Endothelial cell of umbilical vein (primary cell): Measurements from ENCODE around the gene IL6R. TPM values are rescaled to one million over a fixed set of nuclear protein-coding genes. Genes with fewer than 3 reads are reported as not detected.

Source experiments
- BruUV-seq: library from RNA; stranded (reverse); fragments of 400-500 nt; replicated peaks from 2 replicates; lab custom pipeline; 2021; lab: Mats Ljungman, UMichigan
- CTCF ChIA-PET: fragments of 300-600, 350-600 bp; sonication (Branson Sonifier 250); formaldehyde crosslinking; loops from one replicate; lab custom pipeline; 2021; ENCODE audit warnings: antibody characterized with exemption, inconsistent platforms; lab: Charles Lee
- POLR2A ChIA-PET: fragments of 300-600, 350-600 bp; sonication (Branson Sonifier 250); formaldehyde crosslinking; loops from one replicate; lab custom pipeline; 2021; ENCODE audit warnings: antibody characterized with exemption, inconsistent platforms; lab: Charles Lee
- DNase-seq: peaks from one replicate; pipeline ENCODE4 v3.0.0-alpha.2; 2011; ENCODE audit warnings: low read depth, low spot score
- FAIRE-seq: peaks from 2 replicates; lab custom pipeline; 2011; peaks lifted over from hg19 to GRCh38; lab: Jason Lieb, UNC
- H2AFZ ChIP-seq: 2 replicates; pipeline ENCODE4 v1.6.0; 2012; ENCODE audit warnings: low read depth, low read length, control low read depth, inconsistent platforms
- H3K27ac ChIP-seq: 2 replicates; pipeline ENCODE4 v1.5.1; 2011; ENCODE audit warnings: low read depth, mild to moderate bottlenecking, control low read depth, low read length, moderate library complexity; ENCODE audit not compliant: insufficient read depth
- H3K27me3 ChIP-seq, 2 experiments: 2 replicates each; pipeline versions ENCODE4 v1.6.0 to v1.6.1; 2011; ENCODE audit warnings: low read length in 2 of 2, mixed read lengths in 1 of 2; ENCODE audit not compliant: control insufficient read depth in 2 of 2, insufficient read depth in 2 of 2
- H3K36me3 ChIP-seq, 2 experiments: 2 replicates in 1 of 2; 3 replicates in 1 of 2; pipeline ENCODE4 v1.5.1; 2011; ENCODE audit warnings: low read length in 2 of 2, mild to moderate bottlenecking in 1 of 2, moderate library complexity in 1 of 2; ENCODE audit not compliant: control insufficient read depth in 2 of 2, insufficient read depth in 2 of 2; ENCODE audit errors: extremely low read depth in 1 of 2
- H3K4me1 ChIP-seq: 3 replicates; pipeline ENCODE4 v1.5.1; 2011; ENCODE audit warnings: mild to moderate bottlenecking, low read length; ENCODE audit not compliant: control insufficient read depth, insufficient read depth; ENCODE audit errors: extremely low read depth
- H3K4me2 ChIP-seq: 2 replicates; pipeline ENCODE4 v1.6.1; 2011; ENCODE audit warnings: low read length, control low read depth, mixed read lengths; ENCODE audit not compliant: insufficient read depth
- H3K4me3 ChIP-seq, 3 experiments: fragments of 200-600 bp in 1 of 3; sonication (generic), shearing (Covaris generic) in 1 of 3; replicated peaks in 1 of 3; 2 replicates each; pipeline ENCODE4 v1.5.1; 2011 to 2016; ENCODE audit warnings: control low read depth in 3 of 3, low read length in 3 of 3, mild to moderate bottlenecking in 2 of 3, inconsistent platforms in 1 of 3, low read depth in 1 of 3, moderate library complexity in 1 of 3; ENCODE audit not compliant: insufficient read depth in 1 of 3
- H3K79me2 ChIP-seq: 2 replicates; pipeline ENCODE4 v1.6.0; 2012; ENCODE audit warnings: low read length, inconsistent platforms; ENCODE audit not compliant: control insufficient read depth, insufficient read depth
- H3K9ac ChIP-seq: replicated peaks from 2 replicates; pipeline ENCODE3; 2011; ENCODE audit warnings: low read length, control low read depth; ENCODE audit not compliant: insufficient read depth; ENCODE audit errors: extremely low read depth
- H3K9me1 ChIP-seq: replicated peaks from 3 replicates; pipeline ENCODE4 v1.6.0; 2011; ENCODE audit warnings: mild to moderate bottlenecking, low read length; ENCODE audit not compliant: control insufficient read depth, insufficient read depth; ENCODE audit errors: extremely low read depth
- H3K9me3 ChIP-seq: replicated peaks from 2 replicates; pipeline ENCODE4 v1.5.1; 2012; ENCODE audit warnings: low read length, inconsistent platforms; ENCODE audit not compliant: control insufficient read depth, insufficient read depth
- H4K20me1 ChIP-seq: replicated peaks from 2 replicates; pipeline ENCODE3; 2011; ENCODE audit warnings: mild to moderate bottlenecking, low read length; ENCODE audit not compliant: control insufficient read depth, insufficient read depth; ENCODE audit errors: extremely low read depth
- EZH2 ChIP-seq: IDR thresholded peaks from 2 replicates; pipeline ENCODE4 v1.6.1; 2012; ENCODE audit warnings: borderline replicate concordance, low read depth, mild to moderate bottlenecking, moderate library complexity, low read length, inconsistent platforms; ENCODE audit not compliant: severe bottlenecking
- FOS ChIP-seq: IDR thresholded peaks from 2 replicates; pipeline ENCODE4 v1.6.1; 2011; ENCODE audit warnings: mild to moderate bottlenecking, low read length, moderate library complexity, borderline replicate concordance; ENCODE audit not compliant: insufficient read depth
- GATA2 ChIP-seq: IDR thresholded peaks from 2 replicates; pipeline ENCODE4 v1.7.0; 2011; ENCODE audit warnings: low read depth, mild to moderate bottlenecking, moderate library complexity, mixed read lengths, low read length; ENCODE audit not compliant: insufficient read length, insufficient read depth
- JUN ChIP-seq: IDR thresholded peaks from 2 replicates; pipeline ENCODE4 v1.6.1; 2011; ENCODE audit warnings: borderline replicate concordance, low read depth; ENCODE audit not compliant: insufficient read length, insufficient read depth
- MYC ChIP-seq: IDR thresholded peaks from one replicate; pipeline ENCODE4 v1.6.1; 2011; ENCODE audit warnings: mild to moderate bottlenecking, low read depth, low read length
- POLR2A ChIP-seq: IDR thresholded peaks from 2 replicates; pipeline ENCODE4 v1.6.1; 2012; ENCODE audit warnings: low read depth, mild to moderate bottlenecking, control low read depth, low read length
- POLR2AphosphoS5 ChIP-seq: IDR thresholded peaks from 2 replicates; pipeline ENCODE4 v1.6.1; 2012; ENCODE audit warnings: low read depth, mild to moderate bottlenecking, control low read depth, low read length, moderate library complexity; ENCODE audit not compliant: insufficient read depth
- dilution Hi-C: fragments of 300-500 bp; cut with MboI; formaldehyde crosslinking; loops from one replicate; pipeline ENCODE4 v1.15.0; 2019; ENCODE audit warnings: low sequenced_read_pairs; ENCODE audit not compliant: extremely low pct_ligation_motif_present
- intact Hi-C: fragments of 100-400 bp; cut with micrococcal nuclease; formaldehyde crosslinking; loops from one replicate; pipeline ENCODE4 v1.10.0; 2022
- polyA plus RNA-seq, 4 experiments: library from polyadenylated mRNA; depleted of rRNA in 3 of 4; stranded (reverse) in 3 of 4; unstranded in 1 of 4; fragments of >200 nt; gene quantifications; 2 replicates each; pipeline versions ENCODE4 v1.2.1 to v1.2.3, GENCODE V29; 2011 to 2012; ENCODE audit warnings: missing spikeins in 1 of 4
- total RNA-seq: library from RNA; stranded (reverse); gene quantifications from 2 replicates; pipeline ENCODE4 v1.2.3, GENCODE V29; 2021
- TF ChIP-seq, protein P1 (sequence below): IDR thresholded peaks from 2 replicates; pipeline ENCODE4 v1.6.1; 2011; ENCODE audit not compliant: insufficient read depth, insufficient read length
- TF ChIP-seq, protein P2 (sequence below), 2 donors: IDR thresholded peaks; 1 replicate in 1 of 2; 2 replicates in 1 of 2; pipeline ENCODE4 v1.5.1; 2011; ENCODE audit warnings: low read length in 2 of 2, mild to moderate bottlenecking in 2 of 2, moderate library complexity in 2 of 2, control low read depth in 1 of 2, inconsistent platforms in 1 of 2, low read depth in 1 of 2; ENCODE audit not compliant: insufficient read depth in 1 of 2; ENCODE audit errors: extremely low read depth in 1 of 2

The IL6R gene
- total and polyA plus RNA-seq, 2 donors (not counting 3 experiments of a cell fraction or from before 2014, with no cell fraction given): 4.8 to 5.1 TPM

GRCh38 chr1:154419620-154420571 is 14.8 kb downstream of the IL6R start:
- Histone ChIP-seq H3K79me2 (no peaks in the 10 kb centered on the region), H3K36me3 (no peaks in the 10 kb centered on the region), H2AFZ (no peak overlapping the region), H3K27ac (peak overlapping the region; percentile 89), H3K27me3 (no peaks in the 10 kb centered on the region), H3K9me1 (no peaks in the 10 kb centered on the region), H3K4me2 (peak overlapping the region; percentile 68), H4K20me1 (no peaks in the 10 kb centered on the region), H3K9me3 (no peaks in the 10 kb centered on the region), H3K4me1 (peaks cover 43% of the 10 kb centered on the region), H3K4me3 (no peak overlapping the region), H3K9ac (peak overlapping the region; percentile 64)
- BruUV-seq: no TSS peak
- ChIA-PET CTCF (interaction anchor here (0.5 to 3.8 kb wide), 18 partner anchors 10 to 598 kb away, joined by 3 to 20 read pairs (median 3); partner anchors contain the start of gene IL6R), POLR2A (interaction anchor here (1.5 kb wide), 1 partner anchor 14 kb away, joined by 6 read pairs; the partner anchor contains the start of gene IL6R)
- peak; percentile 96 for DNase-seq
- intact Hi-C loops: loop anchor here (1.0 to 5.0 kb wide), 3 partner anchors 15 to 137 kb away; partner anchors contain the start of genes IL6R and UBE2Q1
- peak; percentile 88 for FAIRE-seq
- dilution Hi-C loops: no loop called here
- TF ChIP-seq, protein P1, sequence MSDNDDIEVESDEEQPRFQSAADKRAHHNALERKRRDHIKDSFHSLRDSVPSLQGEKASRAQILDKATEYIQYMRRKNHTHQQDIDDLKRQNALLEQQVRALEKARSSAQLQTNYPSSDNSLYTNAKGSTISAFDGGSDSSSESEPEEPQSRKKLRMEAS: peak; percentile 47
- TF ChIP-seq, protein P2, sequence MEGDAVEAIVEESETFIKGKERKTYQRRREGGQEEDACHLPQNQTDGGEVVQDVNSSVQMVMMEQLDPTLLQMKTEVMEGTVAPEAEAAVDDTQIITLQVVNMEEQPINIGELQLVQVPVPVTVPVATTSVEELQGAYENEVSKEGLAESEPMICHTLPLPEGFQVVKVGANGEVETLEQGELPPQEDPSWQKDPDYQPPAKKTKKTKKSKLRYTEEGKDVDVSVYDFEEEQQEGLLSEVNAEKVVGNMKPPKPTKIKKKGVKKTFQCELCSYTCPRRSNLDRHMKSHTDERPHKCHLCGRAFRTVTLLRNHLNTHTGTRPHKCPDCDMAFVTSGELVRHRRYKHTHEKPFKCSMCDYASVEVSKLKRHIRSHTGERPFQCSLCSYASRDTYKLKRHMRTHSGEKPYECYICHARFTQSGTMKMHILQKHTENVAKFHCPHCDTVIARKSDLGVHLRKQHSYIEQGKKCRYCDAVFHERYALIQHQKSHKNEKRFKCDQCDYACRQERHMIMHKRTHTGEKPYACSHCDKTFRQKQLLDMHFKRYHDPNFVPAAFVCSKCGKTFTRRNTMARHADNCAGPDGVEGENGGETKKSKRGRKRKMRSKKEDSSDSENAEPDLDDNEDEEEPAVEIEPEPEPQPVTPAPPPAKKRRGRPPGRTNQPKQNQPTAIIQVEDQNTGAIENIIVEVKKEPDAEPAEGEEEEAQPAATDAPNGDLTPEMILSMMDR (IDR thresholded peaks at IDR 0.05; ENCODE audit: extremely low read depth in 1 of 2, insufficient read depth in 1 of 2, low read depth in 1 of 2, low read length in 2 of 2): no peak
- TF ChIP-seq FOS (peak; percentile 74), POLR2AphosphoS5 (peak; percentile 89), MYC (no peak), POLR2A (no peak), JUN (peak; percentile 85), GATA2 (no peak), EZH2 (no peak)
